BLaER1 treated with 17β-estradiol and CSF1 and Interleukin-3, amounts not matched to agents 10 nM and 100 nM (cell line): ENCODE results near the gene NCR2.

ENCODE experiments used
- H3K27ac ChIP-seq, 11 experiments: shearing (Covaris generic); formaldehyde crosslinking; 2 replicates each; pipeline ENCODE4 v1.8.1; 2022
- H3K27me3 ChIP-seq, 11 experiments: shearing (Covaris generic); formaldehyde crosslinking; 2 replicates each; pipeline ENCODE4 v1.8.1; 2022
- H3K36me3 ChIP-seq, 11 experiments: shearing (Covaris generic); formaldehyde crosslinking; 2 replicates each; pipeline ENCODE4 v1.8.1; 2022
- H3K4me1 ChIP-seq, 10 experiments: shearing (Covaris generic); formaldehyde crosslinking; 2 replicates each; pipeline ENCODE4 v1.8.1; 2022
- H3K4me2 ChIP-seq, 11 experiments: shearing (Covaris generic); formaldehyde crosslinking; 2 replicates each; pipeline ENCODE4 v1.8.1; 2022
- H3K4me3 ChIP-seq, 10 experiments: shearing (Covaris generic); formaldehyde crosslinking; 2 replicates each; pipeline ENCODE4 v1.8.1; 2022
- H3K9ac ChIP-seq, 11 experiments: shearing (Covaris generic); formaldehyde crosslinking; 2 replicates each; pipeline ENCODE4 v1.8.1; 2022
- H3K9me3 ChIP-seq, 11 experiments: shearing (Covaris generic); formaldehyde crosslinking; replicated peaks in 1 of 11; 2 replicates each; pipeline ENCODE4 v1.8.1; 2022
- H4K20me1 ChIP-seq, 11 experiments: shearing (Covaris generic); formaldehyde crosslinking; 2 replicates each; pipeline ENCODE4 v1.8.1; 2022
- Cebpa-rat ChIP-seq, 11 experiments: shearing (Covaris generic); IDR thresholded peaks; 2 replicates each; pipeline ENCODE4 v1.8.1; 2022

The NCR2 gene

GRCh38 chr6:41373627-41373918, 38.2 kb downstream of the NCR2 start:
- Histone ChIP-seq H3K4me1 (peaks cover 7 to 32% (median 16%) of the 10 kb centered on the region in 10 experiments; a peak in 17 of 20 replicates), H3K9ac (no peak overlapping the region), H3K36me3 (no peaks in the 10 kb centered on the region), H3K4me3 (peak overlapping the region in 2 of 10 experiments; percentile 9 to 66; a peak in 2 of 20 replicates), H3K4me2 (no peak overlapping the region), H3K27me3 (peaks cover 88 to 97% (median 96%) of the 10 kb centered on the region in 11 experiments), H3K9me3 (peaks cover 17 to 37% (median 27%) of the 10 kb centered on the region in 11 experiments), H3K27ac (no peak overlapping the region), H4K20me1 (peaks cover 0 to 10% (median 0%) of the 10 kb centered on the region in 11 experiments; a peak in 6 of 22 replicates)
- TF ChIP-seq Cebpa-rat (IDR thresholded peaks at IDR 0.05): no peak

GRCh38 chr6:41373919-41374617, 38.7 kb downstream of the NCR2 start:
- H4K20me1 ChIP-seq: peaks cover 0 to 10% (median 0%) of the 10 kb centered on the region in 11 experiments; a peak in 6 of 22 replicates
- H3K4me3 ChIP-seq: peak overlapping the region in 3 of 10 experiments; percentile 5 to 66 (median 9); a peak in 2 of 20 replicates
- peaks cover 7 to 35% (median 19%) of the 10 kb centered on the region in 10 experiments; a peak in 18 of 20 replicates for H3K4me1 ChIP-seq
- H3K27ac ChIP-seq: no peak overlapping the region
- TF ChIP-seq Cebpa-rat (IDR thresholded peaks at IDR 0.05): no peak
- no peak overlapping the region for H3K9ac ChIP-seq
- no peaks in the 10 kb centered on the region for H3K36me3 ChIP-seq
- no peak overlapping the region for H3K4me2 ChIP-seq
- H3K27me3 ChIP-seq: peaks cover 88 to 100% (median 97%) of the 10 kb centered on the region in 11 experiments
- peaks cover 17 to 37% (median 27%) of the 10 kb centered on the region in 11 experiments for H3K9me3 ChIP-seq

GRCh38 chr6:41374618-41375590, 39.5 kb downstream of the NCR2 start:
- 0 out of 20 replicates have a peak overlapping the region, but pooled peaks of 2 of the 10 experiments have one; percentile 5 to 24 for H3K4me3 ChIP-seq
- H3K36me3 ChIP-seq: no peaks in the 10 kb centered on the region

GRCh38 chr6:41375598-41376151, 40.3 kb downstream of the NCR2 start:
- peaks cover 17 to 37% (median 27%) of the 10 kb centered on the region in 11 experiments for H3K9me3 ChIP-seq
- no peak overlapping the region for H3K9ac ChIP-seq
- no peak overlapping the region for H3K27ac ChIP-seq
- peaks cover 0 to 10% (median 0%) of the 10 kb centered on the region in 11 experiments; a peak in 6 of 22 replicates for H4K20me1 ChIP-seq
- H3K4me3 ChIP-seq: no peak overlapping the region
- H3K4me2 ChIP-seq: no peak overlapping the region
- H3K36me3 ChIP-seq: no peaks in the 10 kb centered on the region
- peaks cover 7 to 38% (median 19%) of the 10 kb centered on the region in 10 experiments; a peak in 18 of 20 replicates for H3K4me1 ChIP-seq
- no peak for TF ChIP-seq Cebpa-rat (IDR thresholded peaks at IDR 0.05)
- H3K27me3 ChIP-seq: peaks cover 73 to 86% (median 81%) of the 10 kb centered on the region in 11 experiments

More at GRCh38 chr6:41374618-41375590, 39.5 kb downstream of the NCR2 start:
- no peak overlapping the region for H3K27ac ChIP-seq
- peaks cover 17 to 37% (median 27%) of the 10 kb centered on the region in 11 experiments for H3K9me3 ChIP-seq
- H3K9ac ChIP-seq: no peak overlapping the region
- peaks cover 7 to 39% (median 19%) of the 10 kb centered on the region in 10 experiments; a peak in 18 of 20 replicates for H3K4me1 ChIP-seq
- H4K20me1 ChIP-seq: peaks cover 0 to 10% (median 0%) of the 10 kb centered on the region in 11 experiments; a peak in 6 of 22 replicates
- no peak for TF ChIP-seq Cebpa-rat (IDR thresholded peaks at IDR 0.05)
- H3K4me2 ChIP-seq: no peak overlapping the region
- H3K27me3 ChIP-seq: peaks cover 80 to 94% (median 89%) of the 10 kb centered on the region in 11 experiments

GRCh38 chr6:41376176-41376575, 40.8 kb downstream of the NCR2 start:
- Histone ChIP-seq H3K27me3 (peaks cover 68 to 81% (median 76%) of the 10 kb centered on the region in 11 experiments), H3K36me3 (no peaks in the 10 kb centered on the region), H3K4me1 (peaks cover 7 to 34% (median 19%) of the 10 kb centered on the region in 10 experiments; a peak in 18 of 20 replicates), H3K9me3 (peaks cover 17 to 37% (median 27%) of the 10 kb centered on the region in 11 experiments), H3K4me2 (no peak overlapping the region), H4K20me1 (peaks cover 0 to 10% (median 0%) of the 10 kb centered on the region in 11 experiments; a peak in 5 of 22 replicates), H3K9ac (no peak overlapping the region), H3K4me3 (no peak overlapping the region), H3K27ac (no peak overlapping the region)
- TF ChIP-seq Cebpa-rat (IDR thresholded peaks at IDR 0.05): no peak

GRCh38 chr6:41377071-41377470, 41.7 kb downstream of the NCR2 start:
- H3K36me3 ChIP-seq: no peaks in the 10 kb centered on the region
- H3K9ac ChIP-seq: no peak overlapping the region
- H3K9me3 ChIP-seq: peaks cover 17 to 37% (median 27%) of the 10 kb centered on the region in 11 experiments
- H3K4me3 ChIP-seq: no peak overlapping the region
- H3K27ac ChIP-seq: no peak overlapping the region
- peaks cover 59 to 72% (median 67%) of the 10 kb centered on the region in 11 experiments for H3K27me3 ChIP-seq
- TF ChIP-seq Cebpa-rat (IDR thresholded peaks at IDR 0.05): no peak
- H3K4me1 ChIP-seq: peaks cover 0 to 27% (median 10%) of the 10 kb centered on the region in 10 experiments; a peak in 14 of 20 replicates
- H3K4me2 ChIP-seq: no peak overlapping the region
- H4K20me1 ChIP-seq: peaks cover 0 to 10% (median 0%) of the 10 kb centered on the region in 11 experiments; a peak in 5 of 22 replicates

- TF ChIP-seq Cebpa-rat (IDR thresholded peaks at IDR 0.05): no peak
- peaks cover 36 to 50% (median 45%) of the 10 kb centered on the region in 11 experiments for H3K27me3 ChIP-seq
- peak overlapping the region in 4 of 11 experiments; percentile 33 to 53 (median 52); a peak in 7 of 22 replicates for H3K4me2 ChIP-seq
- no peak overlapping the region; a peak in 1 of 22 replicates for H3K27ac ChIP-seq
- peaks cover 0 to 20% (median 3%) of the 10 kb centered on the region in 10 experiments; a peak in 9 of 20 replicates for H3K4me1 ChIP-seq
- H3K4me3 ChIP-seq: no peak overlapping the region
- peaks cover 0 to 3% (median 0%) of the 10 kb centered on the region in 11 experiments; a peak in 5 of 22 replicates for H4K20me1 ChIP-seq
- H3K9ac ChIP-seq: no peak overlapping the region
- H3K9me3 ChIP-seq: peaks cover 3 to 20% (median 6%) of the 10 kb centered on the region in 11 experiments
- H3K36me3 ChIP-seq: no peaks in the 10 kb centered on the region
Observed at GRCh38 chr6:41379306-41379705, 43.9 kb downstream of the NCR2 start.

GRCh38 chr6:41386594-41386993, 51.2 kb downstream of the NCR2 start:
- no peaks in the 10 kb centered on the region for H3K36me3 ChIP-seq
- H3K4me2 ChIP-seq: no peak overlapping the region
- no peaks in the 10 kb centered on the region for H3K27me3 ChIP-seq
- H3K4me1 ChIP-seq: peaks cover 0 to 6% (median 0%) of the 10 kb centered on the region in 10 experiments; a peak in 3 of 20 replicates
- H3K27ac ChIP-seq: no peak overlapping the region
- H3K9me3 ChIP-seq: peaks cover 0 to 12% (median 4%) of the 10 kb centered on the region in 11 experiments; a peak in 5 of 22 replicates
- no peak overlapping the region for H3K4me3 ChIP-seq
- no peak overlapping the region for H3K9ac ChIP-seq
- no peaks in the 10 kb centered on the region for H4K20me1 ChIP-seq
- TF ChIP-seq Cebpa-rat (IDR thresholded peaks at IDR 0.05): no peak
